22Rv1 (cell line): ENCODE measurements around the gene TTC28.
"Not testable (repeated sequence)": the region's sequence is repeated elsewhere in the genome, so short reads cannot be mapped to it uniquely, and the experiment has no call there.

Experiments
- H3K27ac ChIP-seq: fragments of 450-650 bp; 2 replicates; pipeline ENCODE4 v1.5.1; 2017
- ZFX ChIP-seq: fragments of 450-650 bp; IDR thresholded peaks from 2 replicates; pipeline ENCODE4 v1.6.1; 2017; ENCODE audit warnings: antibody characterized with exemption, borderline replicate concordance
- TF ChIP-seq, protein P1 (sequence below): fragments of 450-650 bp; IDR thresholded peaks from 2 replicates; pipeline ENCODE4 v1.5.1; 2017; ENCODE audit warnings: mild to moderate bottlenecking

The TTC28 gene

DNA sequence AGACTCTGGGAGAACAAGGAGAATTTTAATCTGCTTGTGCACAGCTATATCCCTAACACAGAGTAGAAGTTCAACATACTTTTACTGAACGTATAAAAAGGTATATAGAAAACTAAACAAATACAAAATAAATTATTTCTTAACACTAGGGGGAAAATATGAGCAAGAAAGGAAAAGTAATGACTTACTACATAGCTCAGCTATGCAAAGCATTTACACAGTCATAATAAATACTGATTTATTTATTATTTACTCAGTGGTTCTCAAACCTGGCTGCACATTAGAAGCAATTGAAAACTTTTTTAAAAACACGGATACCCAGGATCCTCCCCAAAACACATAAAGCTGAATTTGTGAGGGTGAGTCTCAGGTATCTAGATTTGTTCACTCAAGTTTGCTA lies 182.5 kb downstream of the TTC28 start:
- no peak overlapping the region for H3K27ac ChIP-seq
- TF ChIP-seq ZFX = no peak
- TF ChIP-seq, protein P1, sequence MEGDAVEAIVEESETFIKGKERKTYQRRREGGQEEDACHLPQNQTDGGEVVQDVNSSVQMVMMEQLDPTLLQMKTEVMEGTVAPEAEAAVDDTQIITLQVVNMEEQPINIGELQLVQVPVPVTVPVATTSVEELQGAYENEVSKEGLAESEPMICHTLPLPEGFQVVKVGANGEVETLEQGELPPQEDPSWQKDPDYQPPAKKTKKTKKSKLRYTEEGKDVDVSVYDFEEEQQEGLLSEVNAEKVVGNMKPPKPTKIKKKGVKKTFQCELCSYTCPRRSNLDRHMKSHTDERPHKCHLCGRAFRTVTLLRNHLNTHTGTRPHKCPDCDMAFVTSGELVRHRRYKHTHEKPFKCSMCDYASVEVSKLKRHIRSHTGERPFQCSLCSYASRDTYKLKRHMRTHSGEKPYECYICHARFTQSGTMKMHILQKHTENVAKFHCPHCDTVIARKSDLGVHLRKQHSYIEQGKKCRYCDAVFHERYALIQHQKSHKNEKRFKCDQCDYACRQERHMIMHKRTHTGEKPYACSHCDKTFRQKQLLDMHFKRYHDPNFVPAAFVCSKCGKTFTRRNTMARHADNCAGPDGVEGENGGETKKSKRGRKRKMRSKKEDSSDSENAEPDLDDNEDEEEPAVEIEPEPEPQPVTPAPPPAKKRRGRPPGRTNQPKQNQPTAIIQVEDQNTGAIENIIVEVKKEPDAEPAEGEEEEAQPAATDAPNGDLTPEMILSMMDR = no peak

DNA sequence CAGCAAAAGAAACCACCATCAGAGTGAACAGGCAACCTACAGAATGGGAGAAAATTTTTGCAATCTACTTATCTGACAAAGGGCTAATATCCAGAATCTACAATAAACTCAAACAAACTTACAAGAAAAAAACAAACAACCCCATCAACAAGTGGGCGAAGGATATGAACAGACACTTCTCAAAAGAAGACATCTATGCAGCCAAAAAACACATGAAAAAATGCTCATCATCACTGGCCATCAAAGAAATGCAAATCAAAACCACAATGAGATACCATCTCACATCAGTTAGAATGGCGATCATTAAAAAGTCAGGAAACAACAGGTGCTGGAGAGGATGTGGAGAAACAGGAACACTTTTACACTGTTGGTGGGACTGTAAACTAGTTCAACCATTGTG lies 188.4 kb downstream of the TTC28 start:
- not testable (repeated sequence) for H3K27ac ChIP-seq

DNA sequence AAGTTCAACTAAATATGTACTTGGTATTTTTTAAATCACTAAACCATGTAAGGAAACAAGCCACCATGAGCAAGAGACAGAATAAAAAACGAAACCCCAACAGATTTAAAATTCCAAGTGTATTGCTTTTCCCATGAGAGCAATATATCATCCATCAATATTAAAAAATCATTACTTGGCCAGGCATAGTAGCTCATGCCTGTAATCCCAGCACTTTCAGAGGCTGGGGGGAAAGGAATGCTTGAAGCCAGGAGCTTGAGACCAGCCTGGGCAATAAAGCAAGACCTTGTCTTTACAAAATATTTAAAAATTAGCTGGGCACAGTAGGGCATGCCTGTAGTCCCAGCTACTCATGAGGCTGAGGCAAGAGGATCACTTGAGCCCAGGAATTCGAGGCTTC lies 190.8 kb downstream of the TTC28 start:
- TF ChIP-seq, protein P1 = no peak
- no peak for TF ChIP-seq ZFX
- H3K27ac ChIP-seq = no peak overlapping the region

DNA sequence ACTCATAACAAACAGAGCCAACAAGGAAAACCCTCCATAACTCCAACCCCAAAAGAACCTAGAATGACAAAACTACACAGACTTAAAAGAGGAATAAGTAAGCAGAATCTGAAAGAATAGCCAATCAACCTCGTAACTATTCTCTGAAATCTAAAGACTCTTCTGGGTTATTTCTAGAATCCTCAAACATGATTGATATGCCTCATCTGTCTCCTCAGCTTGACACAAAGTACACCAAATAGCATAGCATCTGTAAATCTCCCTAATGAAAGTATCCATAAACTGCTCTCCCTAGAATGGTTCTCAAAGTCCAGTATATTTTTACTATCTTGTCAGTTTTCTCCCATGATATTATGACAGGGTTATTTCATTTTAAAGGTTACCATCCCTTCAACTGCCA lies 195.0 kb downstream of the TTC28 start:
- TF ChIP-seq ZFX = no peak
- TF ChIP-seq, protein P1 = no peak
- no peak overlapping the region for H3K27ac ChIP-seq

DNA sequence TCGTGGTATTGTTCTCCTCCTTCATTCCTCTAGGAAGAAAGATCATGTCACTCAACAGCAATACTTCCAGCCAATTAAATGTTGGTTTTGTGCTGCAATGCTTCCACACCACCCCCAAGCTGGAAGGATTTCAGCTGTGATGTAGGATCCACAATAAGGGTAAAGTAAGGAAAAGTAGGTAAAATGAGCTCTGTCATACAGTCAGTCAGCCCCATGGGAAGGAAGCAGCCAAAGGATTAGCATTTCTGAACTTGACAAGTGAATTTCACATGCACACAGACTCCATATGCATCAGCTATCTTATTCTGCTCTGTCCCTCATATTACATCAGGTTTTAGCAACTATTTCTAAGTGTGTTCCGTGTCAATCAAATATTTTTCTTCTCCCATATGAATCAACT lies 197.9 kb downstream of the TTC28 start:
- no peak for TF ChIP-seq ZFX
- TF ChIP-seq, protein P1 = no peak
- no peak overlapping the region for H3K27ac ChIP-seq

DNA sequence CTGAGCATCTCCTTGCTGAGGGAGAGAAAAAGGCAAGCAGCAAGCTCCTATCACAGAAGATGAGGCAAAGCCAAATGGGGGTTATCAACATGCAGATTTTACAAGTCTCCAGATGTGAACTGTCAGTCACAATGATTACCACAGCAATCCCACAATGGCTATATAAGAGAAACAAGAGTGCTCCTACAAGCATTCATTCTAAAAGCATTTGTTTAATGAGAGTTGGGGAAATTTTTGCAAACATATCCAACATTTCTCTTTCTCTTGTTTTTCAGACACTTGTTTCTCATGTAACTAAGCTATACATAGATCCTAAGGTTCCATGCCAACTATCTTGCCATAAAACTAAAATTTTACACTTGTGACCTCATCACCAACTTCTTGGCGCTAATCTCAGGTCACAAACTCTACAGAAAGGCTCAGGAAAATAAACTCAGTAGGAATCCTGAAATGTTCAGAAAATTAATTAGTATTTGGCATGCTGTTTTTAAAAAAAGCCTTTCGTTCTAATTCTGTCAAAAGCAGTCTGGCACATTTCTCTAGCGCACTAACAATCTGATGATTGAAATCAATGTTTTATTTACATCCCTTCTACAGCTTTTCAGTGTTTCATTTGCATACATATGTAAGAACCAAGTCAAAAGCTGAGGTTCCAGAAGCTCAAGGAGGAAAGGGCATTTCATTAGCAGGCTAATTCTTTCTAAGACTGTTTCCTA lies 199.5 kb downstream of the TTC28 start:
- TF ChIP-seq, protein P1 = no peak
- TF ChIP-seq ZFX = no peak
- H3K27ac ChIP-seq = no peak overlapping the region

DNA sequence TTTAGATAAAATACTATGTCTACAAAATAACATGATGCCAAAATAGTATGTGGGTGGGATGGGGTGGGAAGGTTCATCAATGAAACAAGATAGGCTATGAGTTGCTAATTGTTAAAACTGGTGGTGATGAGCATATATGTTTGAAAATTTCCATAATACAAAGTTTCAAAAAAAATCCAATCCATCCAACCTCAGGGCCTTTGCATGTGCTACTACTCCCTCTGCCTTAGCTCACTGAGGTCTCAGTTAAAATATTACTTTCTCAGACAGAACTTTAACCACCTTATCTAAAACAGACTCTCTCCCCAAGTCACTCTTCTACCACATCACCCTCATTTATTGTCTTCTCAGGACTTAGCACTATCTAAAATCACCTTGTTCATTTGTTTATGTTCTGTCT lies 201.1 kb downstream of the TTC28 start:
- TF ChIP-seq, protein P1 = no peak
- no peak for TF ChIP-seq ZFX
- no peak overlapping the region for H3K27ac ChIP-seq

DNA sequence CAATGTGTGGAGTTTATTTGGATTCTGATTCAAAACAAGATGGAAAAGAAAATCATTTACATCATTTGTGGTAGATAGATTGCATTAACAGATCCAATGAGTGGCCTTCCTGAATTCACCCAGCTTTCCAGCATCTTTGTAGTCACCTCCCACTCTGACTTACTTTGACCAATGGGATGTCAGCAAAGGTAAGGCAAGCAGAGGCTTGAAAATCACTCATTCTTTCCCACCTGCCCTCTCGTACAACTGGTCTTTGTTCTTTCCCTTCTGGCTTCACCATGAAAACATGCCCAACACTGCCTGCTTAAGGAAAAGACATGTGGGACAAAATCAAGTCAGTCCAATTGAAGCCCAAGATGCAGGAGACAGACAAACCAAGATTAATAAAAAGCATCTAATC lies 202.1 kb downstream of the TTC28 start:
- no peak overlapping the region for H3K27ac ChIP-seq
- TF ChIP-seq ZFX = no peak
- TF ChIP-seq, protein P1 = no peak
